Skeletal muscle cell (primary cell): ENCODE measurements around the gene BTRC.

Experiments
- DNase-seq: peaks from one replicate; pipeline ENCODE4 v3.0.0-alpha.2; 2010; ENCODE audit warnings: low read depth
- H3K4me3 ChIP-seq: 2 replicates; pipeline ENCODE4 v1.5.1; 2011; ENCODE audit warnings: low read depth, mild to moderate bottlenecking, control low read depth, low read length, moderate library complexity

Gene BTRC

DNA sequence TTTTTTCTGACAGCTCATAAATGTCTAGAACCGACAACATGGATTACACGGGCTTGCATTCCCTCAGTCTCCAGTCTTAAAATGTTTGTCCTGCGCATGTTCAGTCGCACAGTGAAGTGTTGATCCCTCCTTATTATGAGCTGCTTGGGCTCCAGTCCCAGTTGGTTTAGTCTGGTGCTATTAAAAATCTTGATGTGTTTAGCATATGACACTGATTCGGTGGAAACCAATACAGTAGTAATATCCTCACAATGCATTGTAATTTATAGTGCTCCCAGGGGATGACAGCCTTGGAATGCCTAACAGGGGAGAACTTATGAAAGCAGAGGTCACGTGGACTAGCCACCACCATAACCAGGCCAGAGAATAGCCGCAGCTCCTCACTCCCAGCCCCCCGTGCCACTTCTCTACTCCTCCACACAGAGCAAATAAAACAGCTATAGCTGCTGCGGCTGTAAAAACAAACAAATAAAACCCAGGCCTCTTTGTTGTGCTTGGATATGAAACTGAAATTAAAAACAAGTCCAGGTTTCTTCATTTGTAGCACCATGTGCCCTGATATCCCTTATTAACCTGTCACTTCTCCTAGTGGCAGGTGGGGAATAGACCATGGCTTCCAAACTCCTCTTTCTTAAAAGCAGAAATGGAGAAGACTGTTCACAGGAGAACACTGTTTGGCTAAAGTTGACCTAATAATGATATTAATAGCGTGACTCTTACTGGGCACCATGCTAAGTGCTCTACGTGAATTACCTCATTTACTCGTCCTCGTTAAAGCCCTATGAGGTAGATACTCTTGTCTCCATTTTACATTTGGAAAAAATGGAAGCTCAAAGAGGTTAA lies 241.8 kb downstream of the BTRC start:
- peak; percentile 41 for DNase-seq

DNA sequence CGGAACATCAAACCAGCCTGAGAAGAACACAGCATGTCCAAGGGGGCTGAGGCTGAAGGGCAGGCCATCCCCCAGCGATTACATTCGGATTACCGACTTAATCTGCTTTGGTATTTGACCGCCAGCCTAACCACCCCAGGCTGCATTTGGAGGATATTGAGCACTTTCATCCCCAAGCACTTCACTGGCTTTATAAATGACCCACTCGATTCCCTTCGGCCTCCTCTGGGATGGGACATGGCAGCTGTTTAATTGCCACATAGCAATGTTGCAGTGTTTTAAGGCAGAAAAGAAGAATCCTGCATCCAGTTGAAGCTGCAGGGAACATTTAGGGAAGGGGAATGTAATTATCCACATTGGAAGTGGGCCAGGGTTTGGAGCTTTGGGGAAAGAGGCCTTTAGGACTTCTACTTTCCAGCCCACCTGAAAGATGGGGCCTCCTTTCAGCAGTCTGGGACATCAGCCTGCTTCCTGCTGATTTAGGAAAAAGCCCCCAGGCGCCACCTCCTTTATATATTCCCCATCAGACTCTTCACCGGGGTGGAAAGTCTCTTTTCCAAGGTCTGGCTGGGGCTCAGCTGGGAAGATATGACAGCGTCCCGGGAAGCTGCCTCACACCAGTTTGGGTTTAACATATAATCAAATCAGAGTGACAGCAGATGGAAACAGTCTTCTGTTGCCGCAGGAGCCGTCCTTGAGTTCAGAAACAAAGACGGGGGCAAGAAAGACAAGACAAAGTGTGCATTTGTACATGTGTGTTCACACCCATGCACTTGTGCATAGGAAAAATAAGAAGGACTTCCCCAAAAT lies 243.3 kb downstream of the BTRC start:
- DNase-seq = no peak
- no peak overlapping the region for H3K4me3 ChIP-seq

More for the DNA sequence above, 241.8 kb downstream of the BTRC start:
- no peak overlapping the region for H3K4me3 ChIP-seq

DNA sequence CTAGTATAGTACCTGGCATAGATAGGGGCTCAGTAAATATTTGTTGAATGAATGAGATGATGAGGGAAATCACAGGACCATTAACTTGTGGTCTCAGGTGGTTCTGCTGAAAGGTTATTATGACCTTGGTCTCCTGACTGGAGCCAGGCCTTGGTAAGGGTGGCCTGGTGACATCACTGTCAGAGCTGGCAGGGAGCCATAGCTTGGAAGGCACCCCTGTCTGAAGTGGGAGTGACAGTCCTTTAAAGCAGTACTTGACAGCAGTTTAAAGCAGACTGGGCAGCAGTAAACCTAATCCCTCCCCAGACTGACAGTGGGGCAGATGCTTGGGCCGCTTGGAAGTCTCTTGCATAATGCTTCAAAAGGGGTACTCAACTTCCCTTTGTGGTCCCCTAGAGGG lies 247.6 kb downstream of the BTRC start:
- DNase-seq = no peak
- H3K4me3 ChIP-seq = no peak overlapping the region

DNA sequence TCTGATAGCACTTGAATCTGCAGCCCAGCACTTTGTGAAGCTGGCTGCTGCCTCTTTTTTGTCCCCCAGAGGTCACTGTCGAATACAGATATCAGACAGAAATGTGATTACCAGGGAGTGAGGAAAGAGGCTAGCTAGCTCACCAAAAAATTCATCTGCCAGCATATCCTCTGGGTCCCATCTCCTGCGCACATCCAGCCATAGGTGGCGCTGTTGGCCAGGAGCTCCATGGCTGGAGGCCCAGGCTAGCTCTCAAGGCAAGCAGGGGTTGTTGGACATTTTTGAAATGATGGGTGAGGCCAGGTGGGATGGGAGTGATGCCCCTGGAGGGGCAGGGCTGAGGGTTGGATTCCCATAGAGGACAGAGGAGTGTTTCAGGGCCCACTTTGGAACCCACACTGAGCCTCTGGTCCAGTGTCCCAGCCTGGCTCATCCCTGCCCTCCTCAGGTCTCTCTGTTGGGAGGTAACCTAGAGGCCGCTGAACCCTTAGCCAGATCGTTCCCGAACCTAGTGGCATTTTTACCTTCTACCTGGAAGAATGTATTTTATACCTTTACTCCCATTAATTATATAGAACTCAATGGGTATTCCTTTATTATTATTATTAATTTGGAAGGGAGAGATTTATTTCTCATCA lies 248.9 kb downstream of the BTRC start:
- DNase-seq = no peak

More for the DNA sequence above, 248.9 kb downstream of the BTRC start:
- H3K4me3 ChIP-seq = no peak overlapping the region
